Fibroblast of pulmonary artery (primary cell): ENCODE results near the gene ACTL10.

ENCODE experiments used
- DNase-seq: peaks from one replicate; pipeline ENCODE4 v3.0.0-alpha.2; 2010; ENCODE audit warnings: low read depth
- H3K4me3 ChIP-seq: replicated peaks from 2 replicates; pipeline ENCODE4 v1.5.1; 2011; ENCODE audit warnings: low read depth, mild to moderate bottlenecking, control low read depth, low read length, moderate library complexity
- CTCF ChIP-seq: IDR thresholded peaks from 2 replicates; pipeline ENCODE4 v1.5.1; 2011; ENCODE audit warnings: mild to moderate bottlenecking, control low read depth, low read length, inconsistent platforms; ENCODE audit errors: missing control alignments

Gene ACTL10

GRCh38 chr20:33654680-33655161 is 12.0 kb upstream of the ACTL10 start:
- DNase-seq = no peak
- no peak overlapping the region for H3K4me3 ChIP-seq
- no peak for TF ChIP-seq CTCF

- no peak overlapping the region for H3K4me3 ChIP-seq
- TF ChIP-seq CTCF = no peak
- DNase-seq = no peak
Measured at GRCh38 chr20:33655164-33655563, 11.6 kb upstream of the ACTL10 start.

GRCh38 chr20:33656010-33656782 is 10.5 kb upstream of the ACTL10 start:
- no peak overlapping the region for H3K4me3 ChIP-seq
- no peak for DNase-seq
- TF ChIP-seq CTCF = no peak

GRCh38 chr20:33656783-33657703 is 9.7 kb upstream of the ACTL10 start:
- no peak overlapping the region for H3K4me3 ChIP-seq

GRCh38 chr20:33657704-33658095 is 9.0 kb upstream of the ACTL10 start:
- no peak for TF ChIP-seq CTCF
- no peak overlapping the region for H3K4me3 ChIP-seq
- DNase-seq = no peak

More at GRCh38 chr20:33656783-33657703, 9.7 kb upstream of the ACTL10 start:
- no peak for DNase-seq
- TF ChIP-seq CTCF = no peak

GRCh38 chr20:33658510-33658909 is 8.2 kb upstream of the ACTL10 start:
- no peak for TF ChIP-seq CTCF
- no peak overlapping the region for H3K4me3 ChIP-seq
- no peak for DNase-seq
